NT2/D1 (cell line): ENCODE measurements around the gene AP2B1.

ENCODE experiments used
- YY1 ChIP-seq: IDR thresholded peaks from 2 replicates; pipeline ENCODE4 v1.6.1; 2011; ENCODE audit not compliant: insufficient read length, insufficient read depth
- ZNF274 ChIP-seq: IDR thresholded peaks from 2 replicates; pipeline ENCODE4 v1.6.1; 2011; ENCODE audit warnings: mild to moderate bottlenecking, low read depth, low read length

DNA sequence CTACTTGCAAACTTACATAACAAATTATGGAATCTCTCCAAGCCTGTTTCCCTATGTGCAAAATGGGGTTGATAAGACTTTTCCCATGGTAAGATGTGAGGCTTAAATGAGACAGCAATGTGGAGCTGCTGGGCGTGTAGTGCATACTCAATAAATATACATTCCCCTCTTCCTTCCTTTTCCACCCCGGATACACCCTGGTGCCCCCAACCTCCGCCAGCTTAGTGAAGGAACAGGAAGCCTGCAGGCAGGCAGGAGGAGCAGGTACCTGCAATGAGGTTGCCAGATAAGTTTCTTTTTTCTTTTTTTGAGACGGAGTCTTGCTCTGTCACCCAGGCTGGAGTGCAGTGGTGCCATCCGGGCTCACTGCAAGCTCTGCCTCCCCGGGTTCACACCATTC lies 188.5 kb downstream of the AP2B1 start:
- no peak for TF ChIP-seq ZNF274
- no peak for TF ChIP-seq YY1
